ENCODE data around the gene LRRC8D. TPM values are rescaled to one million over a fixed set of nuclear protein-coding genes. Genes with fewer than 3 reads are reported as not detected.

The LRRC8D gene
- total RNA-seq, 4 donors from 2014 or later, result 12.0 to 47.4 (median 17.8) TPM

- Histone ChIP-seq H3K4me3 (no peak overlapping the region), H3K9me3 (no peaks in the 10 kb centered on the region), H3K4me1 (no peaks in the 10 kb centered on the region), H3K27me3 (no peaks in the 10 kb centered on the region), H3K36me3 (no peaks in the 10 kb centered on the region), H3K27ac (no peak overlapping the region)
- no peak for DNase-seq
- TF ChIP-seq CTCF (IDR thresholded peaks at IDR 0.05), result no peak
- TF ChIP-seq POLR2A (IDR thresholded peaks at IDR 0.05), result no peak
- intact Hi-C loops (cut with DNase I; ENCODE audit: low total_unique reads), result no loop called here
Measured at GRCh38 chr1:89965193-89965768, 144.4 kb downstream of the LRRC8D start.

DNA sequence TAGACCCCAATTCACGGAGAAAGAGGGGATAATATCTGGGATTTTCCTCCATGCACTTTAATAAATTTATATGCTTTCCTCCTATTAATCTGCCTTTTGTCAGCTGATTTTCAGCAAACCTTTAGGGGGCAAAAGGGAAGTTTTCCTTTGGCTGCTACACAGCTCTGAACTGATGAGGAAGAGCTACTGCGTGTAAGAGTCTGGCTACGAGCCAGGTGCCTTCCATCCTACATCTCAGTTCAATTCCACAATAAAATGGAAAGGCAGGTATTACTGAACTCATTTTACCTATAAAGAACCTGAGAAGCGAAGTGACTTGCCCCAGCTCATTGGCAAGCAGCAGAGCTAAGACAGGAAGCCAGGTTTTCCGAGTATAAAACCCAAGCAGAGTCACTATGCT, 145.8 kb downstream of the LRRC8D start:
- DNase-seq, result no peak
- no peak overlapping the region for H3K27ac ChIP-seq
- H3K4me1 ChIP-seq, result no peaks in the 10 kb centered on the region
- intact Hi-C loops (cut with DNase I; ENCODE audit: low total_unique reads), result no loop called here
- TF ChIP-seq CTCF (IDR thresholded peaks at IDR 0.05), result no peak
- no peaks in the 10 kb centered on the region for H3K27me3 ChIP-seq
- no peak overlapping the region for H3K4me3 ChIP-seq
- no peaks in the 10 kb centered on the region for H3K9me3 ChIP-seq
- H3K36me3 ChIP-seq, result no peaks in the 10 kb centered on the region

DNA sequence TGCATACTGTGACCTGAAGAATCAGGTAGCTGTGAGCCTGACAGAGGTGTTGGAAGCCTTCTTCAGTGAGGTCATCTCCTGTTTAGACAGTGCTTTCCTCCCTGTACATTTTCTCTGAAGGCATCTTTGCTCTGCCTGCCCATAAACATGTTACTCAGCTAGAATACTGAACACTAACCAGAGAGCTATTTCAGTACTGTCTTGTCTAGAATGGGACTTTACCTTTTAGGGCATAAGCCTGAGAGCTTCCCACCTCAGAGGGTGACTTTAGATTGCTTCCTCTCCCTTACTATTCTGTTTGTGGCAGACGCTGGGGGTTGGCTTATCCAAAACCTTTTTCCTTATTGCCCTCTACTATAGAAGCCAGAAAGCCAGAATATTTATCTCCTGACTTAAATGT, 150.8 kb downstream of the LRRC8D start:
- Histone ChIP-seq H3K4me3 (no peak overlapping the region), H3K27me3 (no peaks in the 10 kb centered on the region), H3K9me3 (no peaks in the 10 kb centered on the region), H3K27ac (peak overlapping the region in 1 of 2 donors; percentile 42), H3K4me1 (no peaks in the 10 kb centered on the region), H3K36me3 (no peaks in the 10 kb centered on the region)
- no peak for DNase-seq
- TF ChIP-seq POLR2A (IDR thresholded peaks at IDR 0.05) (no peak), CTCF (IDR thresholded peaks at IDR 0.05) (no peak)
- intact Hi-C loops (cut with DNase I; ENCODE audit: low total_unique reads), result no loop called here

GRCh38 chr1:89972024-89972423, 151.2 kb downstream of the LRRC8D start:
- no peak overlapping the region for H3K4me3 ChIP-seq
- H3K4me1 ChIP-seq, result no peaks in the 10 kb centered on the region
- H3K27me3 ChIP-seq, result no peaks in the 10 kb centered on the region
- H3K36me3 ChIP-seq, result no peaks in the 10 kb centered on the region
- TF ChIP-seq CTCF (IDR thresholded peaks at IDR 0.05) (no peak), POLR2A (IDR thresholded peaks at IDR 0.05) (no peak)
- intact Hi-C loops (cut with DNase I; ENCODE audit: low total_unique reads), result no loop called here
- peak overlapping the region in 1 of 2 donors; percentile 42 for H3K27ac ChIP-seq
- no peaks in the 10 kb centered on the region for H3K9me3 ChIP-seq
- DNase-seq, result no peak

- H3K27me3 ChIP-seq, result no peaks in the 10 kb centered on the region
- DNase-seq, result no peak
- no peaks in the 10 kb centered on the region for H3K9me3 ChIP-seq
- no peak for TF ChIP-seq CTCF (IDR thresholded peaks at IDR 0.05)
- no peak for TF ChIP-seq POLR2A (IDR thresholded peaks at IDR 0.05)
- H3K27ac ChIP-seq, result no peak overlapping the region
- H3K36me3 ChIP-seq, result no peaks in the 10 kb centered on the region
- H3K4me1 ChIP-seq, result no peaks in the 10 kb centered on the region
- H3K4me3 ChIP-seq, result no peak overlapping the region
- intact Hi-C loops (cut with DNase I; ENCODE audit: low total_unique reads), result no loop called here
Measured at GRCh38 chr1:89973471-89974127, 152.8 kb downstream of the LRRC8D start.
